GF-D8 (cell line): ENCODE measurements around the gene ADAMTS8.

ENCODE experiments used
- DNase-seq: peaks from one replicate; lab custom pipeline; 2025; lab: John Stamatoyannopoulos, UW

Gene ADAMTS8

DNA sequence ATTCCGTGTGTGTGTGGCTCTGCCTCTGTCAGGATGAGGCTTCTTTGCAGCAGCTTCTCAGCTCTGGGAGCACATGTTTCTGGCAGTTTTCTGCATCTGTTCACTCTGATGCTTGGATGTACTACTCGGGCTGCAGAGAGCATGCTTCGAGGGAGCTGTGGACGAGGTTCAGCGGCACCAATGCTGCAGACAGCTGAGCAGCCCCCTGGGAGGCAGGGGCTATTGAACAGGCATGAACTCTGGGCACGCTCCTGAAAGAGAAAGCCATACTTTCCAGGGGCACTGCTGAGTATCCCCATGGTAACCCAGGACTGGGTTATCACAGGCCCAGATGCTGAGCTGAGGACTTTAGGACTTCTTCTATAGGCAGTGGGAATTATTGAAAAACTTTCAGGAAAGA, 33.8 kb downstream of the ADAMTS8 start:
- DNase-seq = no peak

DNA sequence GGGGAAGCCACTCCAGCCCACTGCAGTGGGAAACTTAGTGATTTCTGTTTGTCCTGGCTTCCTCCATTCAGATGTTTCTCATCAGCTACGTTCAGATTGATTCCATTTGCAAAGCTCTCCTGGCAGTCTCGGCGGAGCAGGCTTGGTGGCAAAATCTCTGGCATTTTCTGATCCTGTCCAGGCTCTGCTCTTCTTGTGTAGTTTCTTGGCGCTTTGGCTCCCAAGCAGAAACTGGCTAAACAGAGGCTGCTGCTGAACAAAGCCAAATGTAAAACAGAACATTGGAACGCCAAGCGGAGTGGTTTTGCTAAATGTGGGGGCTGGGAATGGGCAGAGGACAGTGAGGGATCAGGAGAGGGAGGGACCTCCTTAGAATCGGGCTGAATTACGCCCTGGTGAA, 36.7 kb downstream of the ADAMTS8 start:
- no peak for DNase-seq

DNA sequence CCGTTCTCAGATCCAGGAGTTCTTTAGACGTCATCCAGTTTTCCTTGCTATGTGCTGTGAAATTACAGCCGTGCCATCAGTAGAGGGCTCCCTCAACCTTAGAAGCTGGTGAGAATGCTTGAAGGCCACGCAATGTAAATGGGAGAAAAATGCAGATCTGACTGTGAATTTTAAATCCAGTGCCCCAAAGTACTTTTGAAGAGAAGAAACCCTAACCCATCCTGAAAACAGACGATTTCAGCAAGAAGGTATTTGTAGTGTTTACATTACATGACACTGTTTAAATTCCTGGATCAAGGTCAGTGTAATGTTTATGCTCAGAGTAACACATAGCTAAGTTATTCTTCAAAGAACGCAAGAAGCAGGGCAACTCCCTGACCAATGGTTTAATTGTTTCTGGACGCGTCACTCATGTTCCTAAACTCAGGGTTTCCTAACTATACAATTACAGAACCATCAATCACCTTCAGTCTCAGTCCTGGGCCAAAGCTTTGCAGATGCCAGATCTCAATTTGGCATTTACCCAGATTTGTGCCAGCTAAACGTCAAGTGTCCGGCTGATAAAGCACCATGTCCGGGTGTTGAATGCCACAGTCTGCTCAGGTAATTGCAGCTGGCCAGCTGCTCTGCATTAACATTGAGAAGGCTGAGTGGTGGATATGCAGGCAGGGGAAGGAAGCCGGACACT, 38.2 kb downstream of the ADAMTS8 start:
- peak; percentile 44 for DNase-seq

DNA sequence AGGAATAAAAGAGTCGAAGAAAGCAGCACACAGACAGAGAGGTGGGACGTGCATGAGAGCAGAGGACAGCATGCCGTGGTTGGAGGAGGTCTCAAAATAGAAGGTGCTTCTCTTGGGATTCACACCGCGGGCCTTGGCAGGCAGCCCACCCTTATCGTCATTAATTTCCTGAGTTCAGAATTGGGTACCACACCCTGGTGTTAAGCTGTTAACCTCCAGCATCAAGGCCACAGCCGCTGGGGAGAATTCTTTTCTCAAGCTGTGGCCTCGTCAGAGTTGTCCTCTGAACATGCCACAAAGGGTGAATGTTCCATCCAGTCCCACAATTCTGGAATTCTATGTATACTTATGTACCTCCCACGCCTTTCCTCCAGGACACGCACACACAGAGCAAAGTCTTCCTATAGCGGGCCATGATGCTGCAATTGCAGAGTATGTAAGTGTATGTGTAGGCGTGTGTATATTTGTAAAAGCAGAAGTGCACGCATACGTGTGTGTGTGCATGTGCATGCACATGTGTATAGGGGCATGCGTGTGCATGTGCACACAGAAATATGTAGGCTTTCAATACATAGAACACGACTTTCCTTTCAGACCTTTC, 39.0 kb downstream of the ADAMTS8 start:
- DNase-seq = no peak

DNA sequence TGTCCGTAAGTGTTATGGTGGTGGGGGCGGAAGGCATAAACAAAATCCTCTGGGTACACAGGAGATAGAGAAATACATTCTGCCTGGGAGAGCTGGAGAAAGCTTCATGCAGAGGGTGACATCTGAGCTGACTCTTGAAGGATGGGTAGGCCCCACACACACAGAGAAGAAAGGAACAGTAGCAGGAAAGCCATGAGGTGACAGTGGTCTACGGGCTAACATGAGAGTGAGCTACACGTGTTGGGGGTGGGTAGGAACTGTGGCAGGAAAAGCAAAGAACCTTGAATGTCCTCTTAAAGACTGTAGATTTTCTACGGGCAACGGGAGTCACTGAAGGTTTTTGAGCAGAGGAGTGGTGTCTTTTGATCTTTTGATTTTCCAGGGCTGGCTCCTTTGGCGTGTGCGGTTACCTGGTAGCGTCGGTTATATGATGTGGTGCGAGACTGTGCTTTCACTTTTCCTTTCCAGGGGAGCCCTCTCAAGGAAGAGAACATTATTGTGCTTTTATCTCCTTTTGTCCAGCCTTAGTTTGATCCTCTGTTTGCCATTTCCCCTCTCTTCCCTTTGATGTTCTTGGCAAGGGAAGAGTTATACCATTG, 39.7 kb downstream of the ADAMTS8 start:
- no peak for DNase-seq

DNA sequence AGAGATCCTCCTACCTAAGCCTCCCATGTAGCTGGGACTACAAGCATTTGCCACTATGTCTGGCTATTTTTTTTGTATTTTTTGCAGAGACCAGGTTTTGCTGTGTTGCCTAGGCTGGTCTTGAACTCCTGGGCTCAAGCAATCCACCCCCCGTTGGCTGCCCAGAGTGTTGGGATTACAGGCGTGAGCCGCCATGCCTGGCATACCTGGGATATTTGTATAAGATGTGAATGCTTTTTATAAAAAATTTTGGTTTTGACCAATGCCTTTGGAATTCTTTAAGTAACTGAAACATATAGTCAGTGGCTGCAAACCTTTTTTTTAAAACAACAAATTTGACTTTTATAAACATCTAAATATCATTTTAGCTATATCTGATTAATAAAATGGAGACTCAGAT, 42.4 kb downstream of the ADAMTS8 start:
- no peak for DNase-seq

DNA sequence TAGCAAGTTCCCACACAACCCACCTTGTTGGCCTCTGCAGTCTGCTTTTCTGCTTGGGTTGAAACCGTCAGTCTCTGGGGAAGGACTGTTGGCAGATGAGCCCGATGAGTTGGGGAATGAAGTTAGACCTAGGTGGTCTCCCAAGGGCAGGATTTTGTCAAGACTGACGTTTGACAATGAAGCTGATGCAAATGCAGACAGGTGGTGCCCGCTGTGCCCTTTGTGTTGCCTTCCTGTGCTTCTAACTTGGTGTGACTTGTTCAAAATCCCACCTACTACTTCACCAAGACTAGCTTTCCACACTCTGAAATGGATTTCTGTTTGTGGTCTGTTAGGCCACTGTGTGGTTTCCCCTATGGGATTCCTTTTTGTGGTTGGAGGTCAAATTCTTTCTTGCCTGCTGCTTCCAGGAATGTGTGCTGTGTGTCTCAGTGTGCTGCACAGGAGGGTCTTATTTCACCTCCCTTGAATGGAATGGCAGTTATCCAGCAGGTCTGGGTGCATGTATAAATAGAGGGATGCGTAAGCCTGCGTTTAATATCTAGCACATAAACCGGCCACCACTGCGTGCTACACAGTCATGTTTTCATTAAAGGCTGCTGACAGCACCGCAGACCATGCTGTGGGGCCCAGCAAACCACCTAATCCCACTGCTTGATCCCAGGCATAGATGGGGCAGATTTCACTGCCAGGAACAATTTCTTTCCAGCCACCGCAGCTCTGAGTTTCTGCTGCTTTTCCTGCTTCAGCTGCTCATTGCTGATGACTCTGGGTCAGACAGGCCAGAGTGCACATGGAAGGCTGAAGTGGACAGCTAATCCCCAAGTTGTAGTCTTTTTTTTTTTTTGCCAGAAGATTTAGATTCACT, 44.8 kb downstream of the ADAMTS8 start:
- peak; percentile 87 for DNase-seq

DNA sequence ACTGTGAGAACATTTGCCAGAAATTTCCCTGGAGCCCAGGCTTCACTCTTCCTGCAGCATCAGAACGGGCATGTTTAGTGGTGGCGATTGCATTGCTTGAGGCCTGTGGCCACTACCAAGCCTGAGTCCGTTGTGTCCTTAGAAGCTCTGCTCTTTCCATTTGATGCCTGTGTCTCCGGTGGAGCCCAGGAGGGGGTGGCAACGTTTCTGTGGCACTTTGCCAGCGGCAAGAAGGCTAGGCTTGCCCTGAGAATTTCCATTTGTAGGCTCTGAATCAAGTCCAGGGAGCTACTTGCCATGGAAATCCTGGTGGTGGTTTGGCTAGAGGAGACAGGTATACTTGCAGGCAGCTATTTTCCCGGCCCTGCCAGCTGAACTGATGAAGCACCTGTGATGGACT, 47.1 kb downstream of the ADAMTS8 start:
- no peak for DNase-seq

DNA sequence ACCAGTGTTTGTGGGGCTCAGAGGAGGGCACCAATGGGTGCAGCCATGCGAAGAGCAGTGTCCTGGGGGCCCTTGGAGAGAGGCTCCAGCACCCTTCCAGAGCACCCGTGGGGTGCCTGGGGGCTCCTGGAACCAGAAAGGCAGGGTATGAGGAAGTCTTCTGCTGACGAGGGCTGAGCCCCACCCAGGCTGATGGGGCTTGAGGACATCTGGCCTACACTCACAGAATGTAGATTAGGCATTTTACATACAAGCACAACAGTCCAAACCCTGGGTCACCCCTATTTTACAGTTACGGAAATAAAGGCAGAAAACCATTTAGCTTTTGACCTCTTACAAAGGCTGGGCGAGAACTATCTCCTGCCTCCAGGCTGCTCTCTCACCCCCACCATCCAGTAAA, 47.6 kb downstream of the ADAMTS8 start:
- no peak for DNase-seq

DNA sequence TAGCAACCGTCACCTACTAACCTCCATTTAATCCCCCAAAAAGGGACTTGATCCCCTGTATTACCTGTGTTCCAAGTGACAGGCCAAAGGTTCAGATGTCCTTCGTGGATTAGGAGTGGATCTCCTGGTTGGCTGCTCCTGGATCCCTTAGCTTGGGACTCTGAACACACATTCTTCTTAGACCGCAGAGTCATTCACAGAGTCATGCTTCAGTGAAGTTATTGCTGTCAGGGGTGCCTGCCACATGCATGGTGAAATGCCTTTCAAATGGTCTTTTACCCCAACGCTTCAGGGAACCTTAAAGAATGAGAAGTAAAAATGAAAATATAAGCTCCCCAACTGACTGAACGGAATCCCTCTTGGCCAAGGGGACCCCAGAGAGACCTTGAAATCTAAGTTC, 49.1 kb downstream of the ADAMTS8 start:
- DNase-seq = no peak

DNA sequence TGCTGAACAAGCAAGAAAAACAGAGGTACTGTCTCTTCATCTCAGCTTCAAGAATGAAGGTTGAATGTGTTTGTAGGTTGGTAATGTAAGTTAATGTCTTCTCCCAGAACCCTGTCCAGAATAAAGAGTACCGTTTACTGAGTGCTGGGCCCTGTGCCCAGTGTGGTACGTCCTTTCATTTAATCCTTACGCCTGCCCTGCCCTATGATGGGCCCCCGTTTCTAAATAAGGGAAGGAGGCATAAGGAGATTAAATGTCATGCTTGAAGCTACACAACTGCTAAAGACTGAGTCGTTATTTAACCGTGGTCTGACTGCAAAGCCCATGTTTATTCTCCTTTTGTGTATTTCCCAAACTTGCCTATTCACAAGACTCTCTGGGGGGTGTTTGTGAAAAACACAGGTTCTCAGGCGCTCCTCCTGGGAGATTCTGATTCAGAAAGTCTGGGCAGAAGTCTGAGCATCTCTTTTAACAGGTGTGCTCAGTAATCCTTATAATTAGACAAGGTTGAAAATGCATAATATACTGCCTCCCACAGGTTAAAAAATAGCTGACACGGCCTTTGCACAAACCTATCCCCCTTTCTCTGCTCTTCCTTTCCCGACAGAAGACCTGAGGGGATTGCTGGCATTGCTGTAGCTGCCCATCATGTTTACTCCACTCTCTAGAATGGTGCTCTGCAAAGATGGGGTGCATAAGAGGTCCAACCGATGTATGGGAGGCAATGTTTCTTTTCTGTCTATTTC, 57.4 kb downstream of the ADAMTS8 start:
- DNase-seq = no peak

DNA sequence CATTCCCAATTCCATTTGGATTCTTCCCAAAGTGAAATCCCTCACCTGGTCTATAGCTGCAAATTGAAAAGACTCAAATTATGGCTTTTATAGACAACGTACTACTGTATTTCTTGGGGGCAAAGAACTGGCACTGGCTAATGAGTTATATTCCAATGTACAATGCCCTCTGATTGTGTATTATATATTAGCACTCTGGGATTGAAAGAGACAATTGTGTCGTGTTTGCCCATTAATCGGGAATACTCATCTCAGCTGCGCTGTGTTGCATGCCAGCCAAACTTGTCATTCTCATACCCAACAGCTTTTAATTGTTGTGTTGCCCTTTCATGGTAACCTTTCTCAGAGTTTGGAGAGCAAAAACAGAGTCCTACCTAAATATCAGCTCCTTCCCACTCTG, 58.7 kb downstream of the ADAMTS8 start:
- no peak for DNase-seq

DNA sequence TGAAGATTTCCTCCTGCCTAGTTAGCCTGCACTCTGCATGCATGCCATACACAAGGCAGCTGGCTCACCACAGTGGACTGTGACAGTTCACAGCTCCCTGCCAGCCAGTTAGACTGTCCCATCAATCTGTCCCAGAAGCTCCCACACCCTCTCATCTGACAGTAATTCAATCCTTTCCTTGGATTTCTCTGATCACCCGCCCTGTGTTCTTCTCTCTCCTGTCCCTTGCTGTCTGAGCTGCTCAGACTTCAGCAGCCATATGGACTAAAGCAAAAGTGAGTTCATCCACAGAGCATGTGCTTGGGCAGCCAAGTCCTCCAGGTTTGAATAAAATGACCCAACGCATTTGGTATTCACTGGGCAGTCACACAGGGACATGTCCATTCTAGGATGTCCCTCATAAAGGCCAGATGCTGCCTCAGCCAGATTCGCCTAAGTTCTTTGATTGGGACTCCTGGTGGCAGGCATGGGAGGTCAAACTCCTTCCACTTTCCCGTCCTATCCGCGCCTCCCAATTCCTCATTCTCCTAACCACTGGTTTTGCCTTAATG, 59.2 kb downstream of the ADAMTS8 start:
- DNase-seq = no peak

DNA sequence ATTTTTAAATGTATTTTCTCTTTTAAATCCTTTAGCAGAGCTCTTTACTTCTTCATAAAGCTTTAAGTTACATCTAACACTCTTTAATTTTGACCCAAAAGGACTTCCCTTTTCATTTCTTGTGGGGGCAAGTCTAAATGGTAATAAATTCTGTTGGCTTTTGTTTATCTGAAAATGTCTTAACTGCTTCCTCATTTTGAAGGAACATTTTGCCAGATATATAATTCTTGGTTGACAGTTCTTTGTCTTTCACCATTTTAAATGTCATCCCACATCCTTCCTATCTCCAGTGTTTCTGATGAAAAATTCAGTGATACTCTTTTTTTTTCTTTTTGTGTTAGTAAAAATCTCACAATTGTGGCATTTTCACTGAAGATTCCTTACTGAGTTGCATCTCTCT, 69.0 kb downstream of the ADAMTS8 start:
- peak; percentile 82 for DNase-seq

DNA sequence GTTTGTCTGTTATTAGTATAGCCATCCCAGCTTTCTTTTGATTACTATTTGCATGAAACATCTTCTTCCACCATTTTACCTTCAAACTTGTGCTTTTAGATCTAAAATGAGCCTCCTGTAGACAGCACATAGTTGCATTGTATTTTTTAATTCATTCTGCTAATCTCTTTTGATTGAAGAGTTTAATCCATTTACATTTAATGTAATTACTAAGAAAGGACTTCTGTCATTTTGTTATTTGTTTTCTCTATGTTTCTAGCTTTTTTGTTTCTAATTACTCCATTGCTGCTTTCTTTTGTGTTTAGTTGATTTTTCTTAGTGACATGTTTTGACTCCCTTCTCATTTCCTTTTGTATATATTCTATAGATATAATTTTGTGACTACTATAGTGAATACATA, 70.0 kb downstream of the ADAMTS8 start:
- DNase-seq = no peak
